ENCODE data around the gene TRMT44.
"Not testable (repeated sequence)": the region's sequence is repeated elsewhere in the genome, so short reads cannot be mapped to it uniquely, and the experiment has no call there.

TRMT44 gene

GRCh38 chr4:8407316-8407715 lies 33.3 kb upstream of the TRMT44 start:
- DNase-seq (ENCODE audit: low read depth): no peak

GRCh38 chr4:8407756-8408155 lies 32.8 kb upstream of the TRMT44 start:
- no peak for DNase-seq (ENCODE audit: low read depth)

GRCh38 chr4:8409264-8410065 lies 31.1 kb upstream of the TRMT44 start:
- no peak for DNase-seq (ENCODE audit: low read depth)

- DNase-seq (ENCODE audit: low read depth): no peak
These were observed 30.4 kb upstream of the TRMT44 start for GRCh38 chr4:8410066-8410625.

GRCh38 chr4:8410641-8411271 lies 29.8 kb upstream of the TRMT44 start:
- DNase-seq (ENCODE audit: low read depth): no peak

GRCh38 chr4:8411351-8412180 lies 29.0 kb upstream of the TRMT44 start:
- DNase-seq (ENCODE audit: low read depth): no peak

GRCh38 chr4:8412288-8412687 lies 28.3 kb upstream of the TRMT44 start:
- no peak for DNase-seq (ENCODE audit: low read depth)

- no peak for DNase-seq (ENCODE audit: low read depth)
These were observed 26.2 kb upstream of the TRMT44 start for GRCh38 chr4:8414377-8414776.

- DNase-seq (ENCODE audit: low read depth): no peak
These were observed 23.4 kb upstream of the TRMT44 start for GRCh38 chr4:8417071-8417614.

GRCh38 chr4:8419222-8420041 lies 21.1 kb upstream of the TRMT44 start:
- no peak for DNase-seq (ENCODE audit: low read depth)

GRCh38 chr4:8420151-8420550 lies 20.4 kb upstream of the TRMT44 start:
- DNase-seq (ENCODE audit: low read depth): not testable (repeated sequence)

- DNase-seq (ENCODE audit: low read depth): no peak
These were observed 18.2 kb upstream of the TRMT44 start for GRCh38 chr4:8422327-8422726.

GRCh38 chr4:8422786-8423185 lies 17.8 kb upstream of the TRMT44 start:
- no peak for DNase-seq (ENCODE audit: low read depth)

GRCh38 chr4:8427262-8427661 lies 13.3 kb upstream of the TRMT44 start:
- no peak for DNase-seq (ENCODE audit: low read depth)

GRCh38 chr4:8427761-8428287 lies 12.8 kb upstream of the TRMT44 start:
- peak; percentile 15 for DNase-seq (ENCODE audit: low read depth)

GRCh38 chr4:8428288-8429097 lies 12.1 kb upstream of the TRMT44 start:
- DNase-seq (ENCODE audit: low read depth): peak; percentile 50

GRCh38 chr4:8431553-8431952 lies 9.0 kb upstream of the TRMT44 start:
- no peak for DNase-seq (ENCODE audit: low read depth)

GRCh38 chr4:8433136-8433535 lies 7.4 kb upstream of the TRMT44 start:
- DNase-seq (ENCODE audit: low read depth): no peak

- no peak for DNase-seq (ENCODE audit: low read depth)
These were observed 6.1 kb upstream of the TRMT44 start for GRCh38 chr4:8434251-8435073.

Measured in HS-5 (cell line).